ENCODE data around the gene GDA.

GRCh38 chr9:72213906-72214305, 64.7 kb downstream of the GDA start:
- TF ChIP-seq CTCF (IDR thresholded peaks at IDR 0.05) (no peak), POLR2A (IDR thresholded peaks at IDR 0.05) (no peak)

Data from body of pancreas (tissue), 4 donors.